H1 (cell line): ENCODE results near the gene SNX6. TPM values are rescaled to one million over a fixed set of nuclear protein-coding genes. Genes with fewer than 3 reads are reported as not detected.
"Not testable (repeated sequence)": the region's sequence is repeated elsewhere in the genome, so short reads cannot be mapped to it uniquely, and the experiment has no call there.

ENCODE experiments used
- CTCF ChIA-PET: fragments of 300-600 bp; sonication (Branson Sonifier 250); formaldehyde crosslinking; loops from one replicate; lab custom pipeline; 2021; ENCODE audit not compliant: partially characterized antibody; lab: Charles Lee
- POLR2A ChIA-PET: fragments of 300-600 bp; sonication (Branson Sonifier 250); formaldehyde crosslinking; loops from one replicate; lab custom pipeline; 2021; ENCODE audit warnings: inconsistent platforms; ENCODE audit not compliant: partially characterized antibody; lab: Charles Lee
- DNase-seq, 2 experiments: peaks; one replicate each; pipeline versions ENCODE4 v3.0.0 to v3.0.0-alpha.2; 2010 to 2022; ENCODE audit warnings: low spot score in 2 of 2, low read depth in 1 of 2, mixed read lengths in 1 of 2
- FAIRE-seq: peaks from 2 replicates; lab custom pipeline; 2011; peaks lifted over from hg19 to GRCh38; lab: Jason Lieb, UNC
- H2AFZ ChIP-seq: 2 replicates; pipeline ENCODE4 v1.8.1; 2012; ENCODE audit warnings: low read length, inconsistent platforms
- H2AK5ac ChIP-seq: 2 replicates; pipeline ENCODE4 v1.6.1; 2013; ENCODE audit warnings: low read depth, low read length
- H2BK120ac ChIP-seq: replicated peaks from 2 replicates; pipeline ENCODE3; 2013; ENCODE audit warnings: low read depth, low read length, inconsistent platforms
- H2BK12ac ChIP-seq: 2 replicates; pipeline ENCODE4 v1.6.1; 2013; ENCODE audit warnings: low read depth, low read length
- H2BK15ac ChIP-seq: 2 replicates; pipeline ENCODE4 v1.6.1; 2013; ENCODE audit warnings: low read length
- H2BK20ac ChIP-seq: 2 replicates; pipeline ENCODE4 v1.6.1; 2013; ENCODE audit warnings: low read length
- H2BK5ac ChIP-seq: 2 replicates; pipeline ENCODE4 v1.6.1; 2013; ENCODE audit warnings: low read depth, low read length
- H3K14ac ChIP-seq: 2 replicates; pipeline ENCODE4 v1.6.1; 2013; ENCODE audit warnings: inconsistent platforms; ENCODE audit not compliant: insufficient read length
- H3K18ac ChIP-seq: 2 replicates; pipeline ENCODE4 v1.6.1; 2013; ENCODE audit warnings: low read length; ENCODE audit errors: extremely low read depth
- H3K23ac ChIP-seq: 2 replicates; pipeline ENCODE4 v1.6.1; 2013; ENCODE audit warnings: inconsistent platforms; ENCODE audit not compliant: insufficient read length
- H3K23me2 ChIP-seq: 2 replicates; pipeline ENCODE4 v1.6.1; 2013; ENCODE audit warnings: low read depth, low read length
- H3K27ac ChIP-seq: 2 replicates; pipeline ENCODE4 v1.6.1; 2011; ENCODE audit warnings: low read depth, low read length, inconsistent platforms
- H3K27me3 ChIP-seq, 4 experiments: replicated peaks in 1 of 4; 1 replicate in 1 of 4; 2 replicates in 3 of 4; pipeline versions ENCODE4 v1.6.1 to v1.8.1; 2011 to 2013; ENCODE audit warnings: low read length in 3 of 4, mild to moderate bottlenecking in 3 of 4, inconsistent platforms in 2 of 4, mixed read lengths in 2 of 4, moderate library complexity in 1 of 4; ENCODE audit not compliant: control insufficient read depth in 3 of 4, insufficient read depth in 3 of 4; ENCODE audit errors: extremely low read depth in 1 of 4
- H3K36me3 ChIP-seq, 4 experiments: 2 replicates each; pipeline versions ENCODE4 v1.6.1 to v1.8.1; 2011 to 2013; ENCODE audit warnings: mild to moderate bottlenecking in 4 of 4, low read length in 3 of 4, moderate library complexity in 2 of 4, control low read depth in 1 of 4, inconsistent platforms in 1 of 4; ENCODE audit not compliant: insufficient read depth in 4 of 4, control insufficient read depth in 2 of 4
- H3K4ac ChIP-seq: replicated peaks from 2 replicates; pipeline ENCODE3; 2013; ENCODE audit warnings: low read length, low read depth, mixed read lengths, inconsistent platforms; ENCODE audit not compliant: insufficient read length
- H3K4me1 ChIP-seq, 4 experiments: replicated peaks in 1 of 4; 1 replicate in 1 of 4; 2 replicates in 3 of 4; pipeline versions ENCODE4 v1.6.1 to v1.8.1; 2011 to 2013; ENCODE audit warnings: low read length in 3 of 4, inconsistent platforms in 2 of 4, mixed read lengths in 1 of 4; ENCODE audit not compliant: insufficient read depth in 4 of 4, control insufficient read depth in 3 of 4
- H3K4me2 ChIP-seq, 2 experiments: 2 replicates each; pipeline versions ENCODE4 v1.6.1 to v1.8.1; 2011 to 2013; ENCODE audit warnings: low read depth in 2 of 2, low read length in 2 of 2, control low read depth in 1 of 2, inconsistent platforms in 1 of 2, mild to moderate bottlenecking in 1 of 2; ENCODE audit not compliant: insufficient read depth in 1 of 2
- H3K4me3 ChIP-seq, 4 experiments: fragments of 200-600, 300-600 bp in 1 of 4; sonication (generic), shearing (Covaris generic), sonication (Bioruptor Twin) in 1 of 4; 2 replicates each; pipeline versions ENCODE4 v1.5.1 to v1.8.1; 2011 to 2016; ENCODE audit warnings: low read length in 4 of 4, low read depth in 3 of 4, control low read depth in 2 of 4, inconsistent platforms in 2 of 4, mild to moderate bottlenecking in 2 of 4, mixed read lengths in 1 of 4, moderate library complexity in 1 of 4; ENCODE audit not compliant: insufficient read depth in 2 of 4; ENCODE audit errors: extremely low read depth in 1 of 4
- H3K56ac ChIP-seq: replicated peaks from 2 replicates; pipeline ENCODE3; 2013; ENCODE audit warnings: low read depth, mild to moderate bottlenecking, mixed read lengths, low read length, inconsistent platforms; ENCODE audit not compliant: insufficient read length
- H3K79me1 ChIP-seq: 2 replicates; pipeline ENCODE4 v1.6.1; 2013; ENCODE audit warnings: low read depth, low read length, control low read depth
- H3K79me2 ChIP-seq, 2 experiments: 2 replicates each; pipeline versions ENCODE4 v1.6.1 to v1.8.1; 2012 to 2013; ENCODE audit warnings: low read length in 2 of 2, mild to moderate bottlenecking in 2 of 2, inconsistent platforms in 1 of 2; ENCODE audit not compliant: insufficient read depth in 2 of 2, control insufficient read depth in 1 of 2
- H3K9ac ChIP-seq, 4 experiments: replicated peaks in 1 of 4; 1 replicate in 1 of 4; 2 replicates in 3 of 4; pipeline versions ENCODE4 v1.6.1 to v1.8.1; 2011 to 2013; ENCODE audit warnings: low read depth in 3 of 4, low read length in 3 of 4, control low read depth in 2 of 4, mild to moderate bottlenecking in 2 of 4, moderate library complexity in 2 of 4, inconsistent platforms in 1 of 4; ENCODE audit errors: extremely low read depth in 1 of 4
- H3K9me3 ChIP-seq, 2 experiments: 2 replicates each; pipeline versions ENCODE4 v1.6.1 to v1.8.1; 2012 to 2013; ENCODE audit warnings: mild to moderate bottlenecking in 2 of 2, moderate library complexity in 2 of 2, control low read depth in 1 of 2, inconsistent platforms in 1 of 2, low read depth in 1 of 2, low read length in 1 of 2, mixed read lengths in 1 of 2; ENCODE audit not compliant: insufficient read depth in 2 of 2
- H4K20me1 ChIP-seq, 2 experiments: replicated peaks in 1 of 2; 2 replicates each; pipeline versions ENCODE3 to v1.8.1; 2011 to 2013; ENCODE audit warnings: inconsistent platforms in 2 of 2, low read length in 2 of 2, mild to moderate bottlenecking in 1 of 2; ENCODE audit not compliant: insufficient read depth in 2 of 2, control insufficient read depth in 1 of 2
- H4K5ac ChIP-seq: 2 replicates; pipeline ENCODE4 v1.6.1; 2013; ENCODE audit warnings: low read length, low read depth, mixed read lengths, inconsistent platforms; ENCODE audit not compliant: insufficient read length
- H4K8ac ChIP-seq: 2 replicates; pipeline ENCODE4 v1.8.0; 2013; ENCODE audit warnings: mild to moderate bottlenecking, moderate library complexity, low read length, inconsistent platforms; ENCODE audit not compliant: insufficient read depth; ENCODE audit errors: extremely low read depth
- H4K91ac ChIP-seq: replicated peaks from 2 replicates; pipeline ENCODE3; 2013; ENCODE audit warnings: low read length, mixed read lengths, inconsistent platforms; ENCODE audit not compliant: insufficient read length
- WGBS, 2 experiments: shearing (Covaris generic) in 1 of 2; methylation state at CpG; one replicate each; pipeline versions ENCODE4 v1.1.6 to v1.1.7; 2013 to 2015; ENCODE audit warnings: low lambda C conversion rate in 2 of 2, mixed read lengths in 2 of 2, inconsistent platforms in 1 of 2, low coverage in 1 of 2, missing lambda C conversion rate in 1 of 2; ENCODE audit not compliant: insufficient replicate concordance in 2 of 2, insufficient coverage in 1 of 2, insufficient read length in 1 of 2; ENCODE audit errors: extremely low coverage in 1 of 2, missing lambda C conversion rate in 1 of 2; 5-methylcytosine and 5-hydroxymethylcytosine counted together
- polyA plus RNA-seq, 7 experiments: library from polyadenylated mRNA; depleted of rRNA in 3 of 7; stranded (reverse) in 5 of 7; unstranded in 2 of 7; fragments of >200 nt in 5 of 7; fragments of 200-250 nt in 2 of 7; gene quantifications; 1 replicate in 5 of 7; 2 replicates in 1 of 7; 4 replicates in 1 of 7; pipeline versions ENCODE4 v1.2.1 to v1.2.3, GENCODE V29; 2011 to 2013; ENCODE audit warnings: missing spikeins in 2 of 7, mixed read lengths in 2 of 7
- total RNA-seq: library from RNA; stranded (reverse); fragmentation: NEBNext Ultra II Directional; extraction: Animal tissue kit (Norgen Biotek cat#: 25700); gene quantifications from 2 replicates; pipeline ENCODE4 v1.2.1, GENCODE V29; 2021
- TF ChIP-seq, protein P1 (sequence below): IDR thresholded peaks from 2 replicates; pipeline ENCODE4 v1.6.1; 2011; ENCODE audit warnings: low read length, improper control_type of control experiment

The SNX6 gene
- total and polyA plus RNA-seq, 2 of the 8 experiments (the other 6 are each of a cell fraction or from before 2014, with no cell fraction given): 53.4 to 71.1 TPM

DNA sequence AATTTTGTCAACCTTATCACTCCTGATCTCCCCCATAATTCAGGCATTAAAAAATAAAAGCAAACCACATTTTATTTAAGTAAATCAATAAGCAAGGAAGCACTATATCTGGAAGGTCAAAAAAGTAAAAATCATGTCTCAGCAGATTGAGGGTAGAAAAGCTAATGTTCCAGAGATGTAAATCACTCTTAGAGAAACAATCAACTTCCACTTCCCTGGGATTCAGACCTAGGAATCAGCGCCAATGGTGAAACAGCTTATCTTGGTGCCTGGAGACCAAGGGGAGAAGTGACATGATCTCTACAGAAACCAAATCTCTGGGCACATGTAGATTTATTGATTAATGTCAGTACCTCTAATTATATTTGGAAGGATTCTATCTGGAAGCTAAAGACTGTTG is 10.9 kb upstream of the SNX6 start (continued):
- TF ChIP-seq, protein P1, sequence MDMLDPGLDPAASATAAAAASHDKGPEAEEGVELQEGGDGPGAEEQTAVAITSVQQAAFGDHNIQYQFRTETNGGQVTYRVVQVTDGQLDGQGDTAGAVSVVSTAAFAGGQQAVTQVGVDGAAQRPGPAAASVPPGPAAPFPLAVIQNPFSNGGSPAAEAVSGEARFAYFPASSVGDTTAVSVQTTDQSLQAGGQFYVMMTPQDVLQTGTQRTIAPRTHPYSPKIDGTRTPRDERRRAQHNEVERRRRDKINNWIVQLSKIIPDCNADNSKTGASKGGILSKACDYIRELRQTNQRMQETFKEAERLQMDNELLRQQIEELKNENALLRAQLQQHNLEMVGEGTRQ: no peak

DNA sequence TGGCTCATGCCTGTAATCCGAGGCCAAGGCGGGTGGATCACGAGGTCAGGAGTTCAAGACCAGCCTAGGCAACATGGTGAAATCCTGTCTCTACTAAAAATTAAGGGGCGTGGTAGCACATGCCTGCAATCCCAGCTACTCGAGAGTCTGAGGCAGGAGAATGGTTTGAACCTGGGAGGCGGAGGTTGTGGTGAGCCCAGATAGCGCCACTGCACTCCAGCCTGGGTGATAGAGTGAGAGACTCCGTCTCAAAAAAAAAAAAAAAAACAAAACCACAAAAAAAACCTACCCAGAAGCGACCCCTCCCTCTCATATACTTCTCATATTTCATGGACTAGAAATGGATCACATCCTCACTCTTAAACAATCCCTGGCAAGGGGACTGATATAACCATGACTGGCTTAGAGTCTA is 4.4 kb upstream of the SNX6 start:
- H2BK5ac ChIP-seq, H3K18ac ChIP-seq, H3K27ac ChIP-seq, H3K4ac ChIP-seq, H3K36me3 ChIP-seq, H2AFZ ChIP-seq, H3K79me2 ChIP-seq, H3K9me3 ChIP-seq, H2BK12ac ChIP-seq, H3K23me2 ChIP-seq, H4K8ac ChIP-seq, H4K91ac ChIP-seq, H2BK15ac ChIP-seq, POLR2A ChIA-PET, H3K79me1 ChIP-seq, H4K20me1 ChIP-seq, H3K9ac ChIP-seq, H3K14ac ChIP-seq, H3K4me1 ChIP-seq, H3K4me2 ChIP-seq, H3K27me3 ChIP-seq, H2BK120ac ChIP-seq, H4K5ac ChIP-seq, H3K4me3 ChIP-seq, FAIRE-seq, H3K56ac ChIP-seq, H2BK20ac ChIP-seq, H2AK5ac ChIP-seq, H3K23ac ChIP-seq, DNase-seq: not testable (repeated sequence)
- CTCF ChIA-PET: interaction anchor here (0.7 to 1.4 kb wide), 2 partner anchors 22 to 52 kb away, joined by 3 to 4 read pairs; no protein-coding TSS in a partner anchor
- WGBS, 2 experiments: 87% methylated on average over 8 of the region's 9 CpGs; no CpG with 5 or more reads in 1 of the 2 experiments
